Measurements from ENCODE around the gene RPS27.
A peak's percentile ranks its signal among the peaks of the same experiment; 100 is the strongest.

RPS27 gene

GRCh38 chr1:153961421-153961820 is 29.1 kb upstream of the RPS27 start:
- Histone ChIP-seq H3K27me3 (ENCODE audit: control insufficient read depth, insufficient read depth, low read length) (no peaks in the 10 kb centered on the region), H3K27ac (ENCODE audit: low read length) (no peak overlapping the region), H3K4me3 (ENCODE audit: low read length) (no peak overlapping the region; the same call in 1 of the 2 replicates), H3K36me3 (ENCODE audit: control insufficient read depth, insufficient read depth, low read length) (peaks cover 13% of the 10 kb centered on the region), H3K4me1 (ENCODE audit: control insufficient read depth, insufficient read depth, low read length) (no peaks in the 10 kb centered on the region; the same call in 1 of the 2 replicates), H3K9me3 (ENCODE audit: control insufficient read depth, insufficient read depth, low read length) (no peaks in the 10 kb centered on the region)
- WGBS (ENCODE audit: insufficient coverage, insufficient read length), result no CpG with 5 or more reads among the region's 4 CpGs
- DNase-seq (ENCODE audit: low read depth, low spot score), result no peak

DNA sequence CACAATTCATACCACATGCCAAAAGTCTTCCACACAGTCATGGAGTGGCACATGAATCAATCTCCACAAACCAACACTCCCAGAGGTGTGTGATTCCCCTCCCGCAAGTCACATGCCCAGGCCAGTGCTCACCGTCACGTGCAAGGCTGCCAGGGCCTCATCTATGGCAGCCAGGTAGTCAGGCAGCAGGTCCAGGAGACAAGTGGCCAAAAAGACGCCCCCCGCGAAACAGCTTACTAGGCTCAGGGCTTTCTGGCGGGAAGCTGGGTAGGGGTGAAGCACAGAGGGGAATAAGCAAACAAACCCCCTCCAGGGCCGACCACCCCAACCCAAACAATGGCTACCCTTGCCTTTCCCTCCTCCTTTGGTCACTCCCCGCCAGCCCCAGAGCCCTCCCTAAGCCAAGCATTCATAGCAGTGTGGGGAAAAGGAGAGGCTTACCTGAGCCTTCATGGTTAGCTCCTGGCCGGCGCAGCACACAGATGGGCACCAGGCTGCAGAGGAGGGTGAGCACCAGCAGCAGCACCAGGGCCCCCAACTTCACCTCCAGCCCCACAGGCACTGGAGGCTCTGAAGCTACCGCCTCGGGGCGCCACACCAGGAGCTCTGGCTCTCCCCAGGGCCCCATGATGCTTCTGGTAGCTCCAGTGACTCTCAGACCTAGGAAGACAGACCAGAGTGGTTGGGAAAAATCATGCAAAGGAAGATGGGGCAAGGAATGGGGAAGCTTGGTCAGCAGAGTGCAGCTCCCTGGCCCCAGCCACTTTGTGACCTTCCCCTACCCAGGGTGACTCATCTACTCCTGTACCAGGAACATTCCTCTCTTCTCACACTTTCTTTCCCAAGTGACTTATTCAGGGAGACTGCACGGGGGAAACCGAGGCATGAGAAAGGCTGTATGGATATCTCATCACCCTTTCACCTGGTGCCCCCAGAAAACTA is 28.2 kb upstream of the RPS27 start:
- Histone ChIP-seq H3K9me3 (ENCODE audit: control insufficient read depth, insufficient read depth, low read length) (no peaks in the 10 kb centered on the region), H3K27me3 (ENCODE audit: control insufficient read depth, insufficient read depth, low read length) (no peaks in the 10 kb centered on the region), H3K27ac (ENCODE audit: low read length) (no peak overlapping the region), H3K36me3 (ENCODE audit: control insufficient read depth, insufficient read depth, low read length) (peaks cover 13% of the 10 kb centered on the region), H3K4me3 (ENCODE audit: low read length) (peak overlapping the region; percentile 87; the same call in 1 of the 2 replicates), H3K4me1 (ENCODE audit: control insufficient read depth, insufficient read depth, low read length) (no peaks in the 10 kb centered on the region; the same call in 1 of the 2 replicates)
- WGBS (ENCODE audit: insufficient coverage, insufficient read length), result no CpG with 5 or more reads among the region's 16 CpGs
- DNase-seq (ENCODE audit: low read depth, low spot score), result no peak

DNA sequence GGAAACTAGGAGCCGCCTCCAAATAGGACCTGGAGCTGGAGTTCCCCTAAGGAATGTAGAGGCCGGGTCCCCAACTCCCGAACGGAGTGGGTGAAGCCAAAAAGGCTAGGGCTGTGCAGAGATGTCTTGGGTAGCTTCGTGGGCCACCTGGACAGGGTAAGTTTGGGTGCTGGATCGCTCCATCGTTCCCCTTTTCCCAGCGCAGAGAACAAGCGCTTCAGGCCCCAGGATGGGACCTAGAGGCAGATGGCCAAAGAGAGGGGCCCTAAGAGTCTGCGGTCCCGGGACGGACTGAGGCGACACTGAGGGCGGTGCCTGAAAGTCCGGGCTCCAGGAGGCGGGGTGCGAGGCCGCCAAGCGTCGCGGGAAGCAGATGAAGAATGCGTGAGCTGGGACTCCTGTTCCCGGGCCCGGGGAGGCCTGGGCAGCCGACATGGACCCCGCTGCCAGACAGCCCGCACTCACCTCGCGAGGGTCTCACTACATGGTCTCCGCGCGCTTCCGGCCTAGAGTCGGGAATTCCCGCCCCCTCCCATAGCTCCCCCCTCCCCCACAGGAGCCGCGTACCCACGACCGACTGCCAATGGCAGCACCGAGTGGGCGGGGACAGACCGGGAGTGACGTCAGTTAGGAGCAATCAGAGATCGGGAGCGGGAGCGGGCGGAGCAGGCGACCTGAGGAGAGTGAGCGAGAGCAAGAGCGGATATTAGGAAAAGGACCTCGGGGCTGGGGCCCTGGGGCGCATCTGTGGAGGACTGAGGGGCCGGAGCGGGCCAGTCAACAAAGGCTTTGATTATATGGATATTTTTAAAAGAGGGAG is 27.3 kb upstream of the RPS27 start, which contains the start of gene SLC39A1:
Gene SLC39A1, minus strand, starts transcription at position 508 of the 820 bp plus-strand sequence. CDS start 822 bp downstream, outside the sequence.
- DNase-seq (ENCODE audit: low read depth, low spot score), result peak; percentile 96
- Histone ChIP-seq H3K4me1 (ENCODE audit: control insufficient read depth, insufficient read depth, low read length) (no peaks in the 10 kb centered on the region; the same call in 1 of the 2 replicates), H3K27me3 (ENCODE audit: control insufficient read depth, insufficient read depth, low read length) (no peaks in the 10 kb centered on the region), H3K27ac (ENCODE audit: low read length) (peak within 1 kb of the TSS; percentile 36), H3K36me3 (ENCODE audit: control insufficient read depth, insufficient read depth, low read length) (peaks cover 13% of the 10 kb centered on the region), H3K9me3 (ENCODE audit: control insufficient read depth, insufficient read depth, low read length) (no peaks in the 10 kb centered on the region), H3K4me3 (ENCODE audit: low read length) (peak within 1 kb of the TSS; percentile 87)
- WGBS (ENCODE audit: insufficient coverage, insufficient read length), result no CpG with 5 or more reads among the region's 54 CpGs

DNA sequence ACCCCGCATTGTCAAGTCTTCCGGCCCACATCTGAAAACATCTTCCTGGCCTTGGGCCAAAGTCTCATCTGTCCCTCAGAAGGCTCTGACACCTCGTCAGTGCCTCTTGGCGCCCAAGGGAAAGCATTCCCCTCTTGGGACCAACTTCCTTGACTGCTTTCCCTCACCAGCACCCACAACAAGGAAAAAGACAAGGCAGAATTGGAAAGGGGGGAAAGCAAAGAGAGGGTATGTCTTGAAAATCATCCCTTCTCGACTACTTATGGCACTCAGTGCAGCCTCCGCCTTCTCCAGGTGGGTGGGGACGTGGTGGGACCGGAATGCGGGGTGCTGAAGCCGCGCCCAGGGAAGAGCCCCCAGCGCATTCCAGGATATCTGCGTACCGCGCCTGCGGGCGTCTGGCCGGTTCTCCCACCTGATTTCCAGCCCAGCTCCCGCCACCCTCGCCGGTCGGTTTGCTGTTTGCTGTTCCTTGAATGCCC is 26.7 kb upstream of the RPS27 start:
- Histone ChIP-seq H3K36me3 (ENCODE audit: control insufficient read depth, insufficient read depth, low read length) (peaks cover 13% of the 10 kb centered on the region), H3K27ac (ENCODE audit: low read length) (peak overlapping the region; percentile 36), H3K4me3 (ENCODE audit: low read length) (peak overlapping the region; percentile 87; the same call in 1 of the 2 replicates), H3K4me1 (ENCODE audit: control insufficient read depth, insufficient read depth, low read length) (no peaks in the 10 kb centered on the region; the same call in 1 of the 2 replicates), H3K27me3 (ENCODE audit: control insufficient read depth, insufficient read depth, low read length) (no peaks in the 10 kb centered on the region), H3K9me3 (ENCODE audit: control insufficient read depth, insufficient read depth, low read length) (no peaks in the 10 kb centered on the region)
- WGBS (ENCODE audit: insufficient coverage, insufficient read length), result no CpG with 5 or more reads among the region's 22 CpGs
- no peak for DNase-seq (ENCODE audit: low read depth, low spot score)

DNA sequence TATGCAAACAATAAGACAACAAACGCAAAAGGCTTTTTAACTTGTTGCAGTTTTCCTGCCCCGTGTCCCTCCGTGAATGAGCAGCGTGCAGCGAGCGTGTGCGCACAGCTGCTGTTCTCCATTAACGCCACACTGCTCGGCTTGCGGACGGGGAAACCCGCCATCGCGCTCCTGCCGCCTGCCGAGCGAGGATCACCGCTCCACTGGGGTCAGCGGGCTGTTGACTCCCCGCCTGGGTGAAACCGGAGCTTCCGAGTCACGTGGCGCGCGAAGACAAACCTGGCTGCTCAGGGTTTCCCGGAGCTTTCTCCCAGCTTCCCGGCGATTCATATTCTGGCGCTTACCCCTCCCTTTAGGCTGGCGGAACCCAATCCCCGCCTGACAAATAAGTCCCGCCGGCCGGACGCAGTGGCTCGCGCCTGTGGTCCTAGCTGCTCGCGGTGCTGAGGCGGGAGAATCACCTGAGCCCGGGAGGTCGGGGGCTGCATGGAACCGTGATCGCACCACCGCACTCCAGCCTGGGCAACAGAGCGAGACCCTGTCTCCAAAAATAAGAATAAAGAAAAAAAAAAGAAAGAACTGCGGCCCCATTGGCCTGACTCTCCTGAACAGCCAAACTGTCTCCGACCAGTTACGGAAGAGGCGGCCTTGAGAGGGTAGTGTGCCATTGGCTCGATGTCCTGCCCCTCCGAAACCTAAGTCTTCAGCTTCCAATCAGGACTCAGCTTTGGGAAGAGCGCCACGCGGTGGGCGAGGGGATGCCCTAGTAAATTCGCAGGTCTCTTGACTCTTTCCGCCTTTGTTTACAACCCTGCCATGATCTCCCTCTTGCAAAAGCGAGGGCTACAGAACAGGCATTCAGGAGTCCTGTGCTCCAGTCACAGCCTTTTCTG is 23.2 kb upstream of the RPS27 start, which contains the start of gene CREB3L4:
Gene CREB3L4, plus strand, starts transcription at position 796 of the 893 bp plus-strand sequence. CDS start 624 bp downstream, outside the sequence.
- no CpG with 5 or more reads among the region's 60 CpGs for WGBS (ENCODE audit: insufficient coverage, insufficient read length)

GRCh38 chr1:153968000-153968363 is 22.6 kb upstream of the RPS27 start:
- no peaks in the 10 kb centered on the region for H3K36me3 ChIP-seq (ENCODE audit: control insufficient read depth, insufficient read depth, low read length)
- H3K9me3 ChIP-seq (ENCODE audit: control insufficient read depth, insufficient read depth, low read length), result no peaks in the 10 kb centered on the region
- DNase-seq (ENCODE audit: low read depth, low spot score), result no peak
- no peak overlapping the region for H3K27ac ChIP-seq (ENCODE audit: low read length)
- peak overlapping the region; percentile 19; the same call in 1 of the 2 replicates for H3K4me3 ChIP-seq (ENCODE audit: low read length)
- no peaks in the 10 kb centered on the region for H3K27me3 ChIP-seq (ENCODE audit: control insufficient read depth, insufficient read depth, low read length)
- H3K4me1 ChIP-seq (ENCODE audit: control insufficient read depth, insufficient read depth, low read length), result no peaks in the 10 kb centered on the region
- no CpG with 5 or more reads among the region's 8 CpGs for WGBS (ENCODE audit: insufficient coverage, insufficient read length)

More for the DNA sequence above, 23.2 kb upstream of the RPS27 start, which contains the start of gene CREB3L4:
- Histone ChIP-seq H3K4me1 (ENCODE audit: control insufficient read depth, insufficient read depth, low read length) (no peaks in the 10 kb centered on the region), H3K4me3 (ENCODE audit: low read length) (peak within 1 kb of the TSS; percentile 42; the same call in 1 of the 2 replicates), H3K9me3 (ENCODE audit: control insufficient read depth, insufficient read depth, low read length) (no peaks in the 10 kb centered on the region), H3K27me3 (ENCODE audit: control insufficient read depth, insufficient read depth, low read length) (no peaks in the 10 kb centered on the region), H3K27ac (ENCODE audit: low read length) (peak within 1 kb of the TSS; percentile 13), H3K36me3 (ENCODE audit: control insufficient read depth, insufficient read depth, low read length) (no peaks in the 10 kb centered on the region)
- peak; percentile 97 for DNase-seq (ENCODE audit: low read depth, low spot score)

DNA sequence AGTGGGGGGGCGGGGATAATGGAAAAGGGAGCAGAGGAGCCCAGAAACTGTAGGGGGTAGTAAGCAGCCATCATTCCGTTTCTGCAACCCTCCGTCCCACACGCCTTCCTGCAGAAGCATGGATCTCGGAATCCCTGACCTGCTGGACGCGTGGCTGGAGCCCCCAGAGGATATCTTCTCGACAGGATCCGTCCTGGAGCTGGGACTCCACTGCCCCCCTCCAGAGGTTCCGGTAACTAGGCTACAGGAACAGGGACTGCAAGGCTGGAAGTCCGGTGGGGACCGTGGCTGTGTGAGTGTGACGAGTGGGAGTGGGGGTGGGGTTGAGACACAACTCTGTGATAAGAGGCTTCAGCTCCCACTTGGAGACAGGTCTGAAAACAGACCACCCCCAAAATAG is 22.2 kb upstream of the RPS27 start:
- H3K4me3 ChIP-seq (ENCODE audit: low read length), result peak overlapping the region; percentile 5; the same call in 1 of the 2 replicates
- WGBS (ENCODE audit: insufficient coverage, insufficient read length), result no CpG with 5 or more reads among the region's 13 CpGs
- no peaks in the 10 kb centered on the region for H3K9me3 ChIP-seq (ENCODE audit: control insufficient read depth, insufficient read depth, low read length)
- H3K27me3 ChIP-seq (ENCODE audit: control insufficient read depth, insufficient read depth, low read length), result no peaks in the 10 kb centered on the region
- DNase-seq (ENCODE audit: low read depth, low spot score), result no peak
- no peaks in the 10 kb centered on the region for H3K4me1 ChIP-seq (ENCODE audit: control insufficient read depth, insufficient read depth, low read length)
- no peak overlapping the region for H3K27ac ChIP-seq (ENCODE audit: low read length)
- no peaks in the 10 kb centered on the region; the same call in 1 of the 2 replicates for H3K36me3 ChIP-seq (ENCODE audit: control insufficient read depth, insufficient read depth, low read length)

DNA sequence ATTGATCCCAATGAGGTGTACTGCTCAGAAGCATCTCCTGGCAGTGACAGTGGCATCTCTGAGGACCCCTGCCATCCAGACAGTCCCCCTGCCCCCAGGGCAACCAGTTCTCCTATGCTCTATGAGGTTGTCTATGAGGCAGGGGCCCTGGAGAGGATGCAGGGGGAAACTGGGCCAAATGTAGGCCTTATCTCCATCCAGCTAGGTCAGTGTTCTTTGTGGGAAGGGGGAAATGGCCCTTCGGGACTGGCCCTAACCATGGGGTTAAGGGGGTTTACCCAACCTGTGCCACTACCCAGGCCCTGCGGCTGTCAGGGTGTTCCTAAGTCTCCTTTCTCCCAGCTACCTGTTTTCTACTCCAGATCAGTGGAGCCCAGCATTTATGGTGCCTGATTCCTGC is 21.6 kb upstream of the RPS27 start:
- no CpG with 5 or more reads among the region's 2 CpGs for WGBS (ENCODE audit: insufficient coverage, insufficient read length)
- no peak for DNase-seq (ENCODE audit: low read depth, low spot score)
- Histone ChIP-seq H3K4me3 (ENCODE audit: low read length) (no peak overlapping the region), H3K27me3 (ENCODE audit: control insufficient read depth, insufficient read depth, low read length) (no peaks in the 10 kb centered on the region), H3K36me3 (ENCODE audit: control insufficient read depth, insufficient read depth, low read length) (peaks cover 3% of the 10 kb centered on the region; the same call in 1 of the 2 replicates), H3K9me3 (ENCODE audit: control insufficient read depth, insufficient read depth, low read length) (no peaks in the 10 kb centered on the region), H3K4me1 (ENCODE audit: control insufficient read depth, insufficient read depth, low read length) (no peaks in the 10 kb centered on the region), H3K27ac (ENCODE audit: low read length) (no peak overlapping the region)

GRCh38 chr1:153970346-153970745 is 20.2 kb upstream of the RPS27 start:
- no peak overlapping the region for H3K27ac ChIP-seq (ENCODE audit: low read length)
- H3K27me3 ChIP-seq (ENCODE audit: control insufficient read depth, insufficient read depth, low read length), result no peaks in the 10 kb centered on the region
- no peaks in the 10 kb centered on the region for H3K4me1 ChIP-seq (ENCODE audit: control insufficient read depth, insufficient read depth, low read length)
- DNase-seq (ENCODE audit: low read depth, low spot score), result no peak
- no peak overlapping the region for H3K4me3 ChIP-seq (ENCODE audit: low read length)
- no peaks in the 10 kb centered on the region for H3K9me3 ChIP-seq (ENCODE audit: control insufficient read depth, insufficient read depth, low read length)
- no CpG with 5 or more reads among the region's 2 CpGs for WGBS (ENCODE audit: insufficient coverage, insufficient read length)
- peaks cover 7% of the 10 kb centered on the region; the same call in 1 of the 2 replicates for H3K36me3 ChIP-seq (ENCODE audit: control insufficient read depth, insufficient read depth, low read length)
